ENCODE measurements around the gene ASIC2. TPM values are rescaled to one million over a fixed set of nuclear protein-coding genes. Genes with fewer than 3 reads are reported as not detected.

The ASIC2 gene
- total and polyA plus RNA-seq, 9 of the 15 experiments (the other 6 are each of a cell fraction or from before 2014, with no cell fraction given): not detected

DNA sequence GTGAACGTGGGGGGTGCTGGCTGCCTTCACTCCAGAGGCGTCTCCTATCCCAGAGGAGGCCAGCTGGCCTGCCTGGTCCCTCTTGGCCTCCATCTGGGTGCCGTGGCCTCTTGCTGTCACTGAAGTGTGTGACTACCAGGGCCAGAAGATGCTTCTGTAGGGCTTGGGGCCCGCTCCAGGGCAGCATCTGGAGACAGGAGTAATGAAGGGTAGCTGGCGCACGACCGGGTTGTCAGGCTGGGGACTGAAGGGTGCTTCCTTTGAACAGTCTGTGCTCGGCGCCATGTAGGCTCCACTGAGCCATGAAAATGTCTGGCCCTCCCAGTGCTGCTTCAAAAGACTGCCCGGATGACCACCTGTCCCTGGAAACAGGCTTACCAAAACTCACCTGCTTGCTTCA is 31.3 kb downstream of the ASIC2 start (continued):
- TF ChIP-seq, protein P1, sequence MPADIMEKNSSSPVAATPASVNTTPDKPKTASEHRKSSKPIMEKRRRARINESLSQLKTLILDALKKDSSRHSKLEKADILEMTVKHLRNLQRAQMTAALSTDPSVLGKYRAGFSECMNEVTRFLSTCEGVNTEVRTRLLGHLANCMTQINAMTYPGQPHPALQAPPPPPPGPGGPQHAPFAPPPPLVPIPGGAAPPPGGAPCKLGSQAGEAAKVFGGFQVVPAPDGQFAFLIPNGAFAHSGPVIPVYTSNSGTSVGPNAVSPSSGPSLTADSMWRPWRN (IDR thresholded peaks at IDR 0.05; ENCODE audit: low read depth): no peak
- TF ChIP-seq ZNF217 (CRISPR knock-in tag; IDR thresholded peaks at IDR 0.05): no peak

DNA sequence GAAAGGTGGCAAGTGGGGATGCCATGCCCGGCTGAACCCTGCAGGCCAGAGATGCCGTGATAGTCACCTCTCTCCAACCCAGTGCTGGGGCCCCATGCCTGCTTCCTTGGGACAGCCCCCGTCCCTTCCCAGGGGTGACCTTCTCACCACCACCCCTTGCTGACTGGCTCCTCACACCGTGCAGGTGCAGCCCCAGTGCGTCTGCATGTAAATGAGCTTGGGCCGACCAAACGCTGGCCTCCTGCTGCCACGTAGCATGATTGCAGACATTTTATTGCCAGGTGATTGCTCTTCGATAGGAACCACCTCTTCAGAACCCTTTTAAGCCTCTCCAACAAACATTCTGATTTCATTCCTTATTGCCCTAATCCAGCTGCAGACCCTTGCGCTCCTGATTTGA is 32.5 kb downstream of the ASIC2 start:
- H3K4me1 ChIP-seq (replicated peaks in 1 of 2; ENCODE audit: control insufficient read depth in 2 of 2, insufficient read depth in 2 of 2, low read length in 2 of 2): no peaks in the 10 kb centered on the region
- FAIRE-seq (no peak), ATAC-seq (no peak), DNase-seq (ENCODE audit: extremely low read depth in 1 of 4, low spot score in 3 of 4) (no peak)
- ChIA-PET CTCF (ENCODE audit: low intra/inter-chr PET ratio) (no interaction called here), POLR2A (no interaction called here)
- H3K36me3 ChIP-seq (ENCODE audit: control insufficient read depth, insufficient read depth, low read length): no peaks in the 10 kb centered on the region
- TF ChIP-seq, protein P2, sequence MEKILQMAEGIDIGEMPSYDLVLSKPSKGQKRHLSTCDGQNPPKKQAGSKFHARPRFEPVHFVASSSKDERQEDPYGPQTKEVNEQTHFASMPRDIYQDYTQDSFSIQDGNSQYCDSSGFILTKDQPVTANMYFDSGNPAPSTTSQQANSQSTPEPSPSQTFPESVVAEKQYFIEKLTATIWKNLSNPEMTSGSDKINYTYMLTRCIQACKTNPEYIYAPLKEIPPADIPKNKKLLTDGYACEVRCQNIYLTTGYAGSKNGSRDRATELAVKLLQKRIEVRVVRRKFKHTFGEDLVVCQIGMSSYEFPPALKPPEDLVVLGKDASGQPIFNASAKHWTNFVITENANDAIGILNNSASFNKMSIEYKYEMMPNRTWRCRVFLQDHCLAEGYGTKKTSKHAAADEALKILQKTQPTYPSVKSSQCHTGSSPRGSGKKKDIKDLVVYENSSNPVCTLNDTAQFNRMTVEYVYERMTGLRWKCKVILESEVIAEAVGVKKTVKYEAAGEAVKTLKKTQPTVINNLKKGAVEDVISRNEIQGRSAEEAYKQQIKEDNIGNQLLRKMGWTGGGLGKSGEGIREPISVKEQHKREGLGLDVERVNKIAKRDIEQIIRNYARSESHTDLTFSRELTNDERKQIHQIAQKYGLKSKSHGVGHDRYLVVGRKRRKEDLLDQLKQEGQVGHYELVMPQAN (IDR thresholded peaks at IDR 0.05; ENCODE audit: borderline replicate concordance): no peak
- TF ChIP-seq MBD2 (IDR thresholded peaks at IDR 0.05; ENCODE audit: borderline replicate concordance, low read depth): no peak
- TF ChIP-seq NELFE (IDR thresholded peaks at IDR 0.05; ENCODE audit: insufficient read depth, insufficient read length): no peak
- in situ Hi-C loops (cut with MboI): no loop called here
- H3K79me2 ChIP-seq (ENCODE audit: control insufficient read depth, insufficient read depth, low read length): no peaks in the 10 kb centered on the region
- H3K4me3 ChIP-seq: no peak overlapping the region
- BruUV-seq (replicated peaks): no TSS peak
- no peaks in the 10 kb centered on the region for H3K9me1 ChIP-seq (ENCODE audit: control insufficient read depth, insufficient read depth, low read length)
- H4K20me1 ChIP-seq (replicated peaks; ENCODE audit: control insufficient read depth, insufficient read depth, low read length): no peaks in the 10 kb centered on the region
- intact Hi-C loops (cut with micrococcal nuclease): no loop called here
- no peak overlapping the region for H3K4me2 ChIP-seq (ENCODE audit: insufficient read depth, low read length)
- no peak overlapping the region for H3K9ac ChIP-seq (ENCODE audit: insufficient read depth in 1 of 2, low read depth in 2 of 2, low read length in 2 of 2)
- no peak overlapping the region for H2AFZ ChIP-seq (ENCODE audit: low read depth, low read length)
- H3K9me3 ChIP-seq (replicated peaks; ENCODE audit: control insufficient read depth, insufficient read depth, low read depth, low read length): no peaks in the 10 kb centered on the region
- no peaks in the 10 kb centered on the region; a peak in 2 of 5 replicates for H3K27me3 ChIP-seq (ENCODE audit: control insufficient read depth in 2 of 2, insufficient read depth in 2 of 2, low read length in 2 of 2)
- no peak overlapping the region for H3K27ac ChIP-seq (ENCODE audit: extremely low read depth, low read depth, low read length)
- 1% methylated on average over 10 of the region's 10 CpGs for WGBS (ENCODE audit: insufficient coverage, low coverage, missing lambda C conversion rate)
